HG03280 (cell line): Measurements from ENCODE around the gene DRAXIN.

ENCODE experiments used
- ATAC-seq: cut with Tn5 transposase; IDR thresholded peaks from one replicate; pipeline ENCODE4 v1.9.1; 2021; ENCODE audit warnings: mild to moderate bottlenecking, moderate library complexity; ENCODE audit not compliant: unreplicated experiment

Gene DRAXIN

GRCh38 chr1:11684070-11684469 lies 7.4 kb upstream of the DRAXIN start:
- no peak for ATAC-seq

DNA sequence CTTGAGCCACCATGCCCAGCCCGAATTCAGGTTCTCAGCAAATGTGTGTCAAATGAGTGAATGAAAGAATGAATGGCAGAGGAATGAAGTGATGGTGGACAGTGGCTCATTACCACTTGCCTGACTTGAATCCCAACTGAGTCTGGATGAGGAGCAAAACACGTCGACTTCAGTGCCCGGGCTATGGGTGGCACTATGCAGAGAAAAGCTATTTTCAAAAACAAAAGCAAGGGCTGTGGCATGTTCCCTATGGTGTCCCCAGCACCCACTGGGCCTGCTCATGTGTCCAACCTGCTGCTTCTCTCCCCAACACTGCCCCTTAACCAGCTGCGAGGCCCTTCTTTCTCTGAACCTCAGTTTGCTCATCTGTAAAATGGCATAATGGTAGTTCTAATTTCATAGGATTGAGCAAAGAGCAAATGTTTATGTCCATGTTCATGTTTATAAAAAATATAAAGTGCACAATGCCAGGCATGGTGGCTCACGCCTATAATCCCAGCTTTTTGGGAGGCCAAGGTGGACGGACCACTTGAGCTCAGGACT lies 6.2 kb upstream of the DRAXIN start:
- ATAC-seq, result no peak

- no peak for ATAC-seq
These were observed 3.0 kb upstream of the DRAXIN start for GRCh38 chr1:11688506-11688905.

DNA sequence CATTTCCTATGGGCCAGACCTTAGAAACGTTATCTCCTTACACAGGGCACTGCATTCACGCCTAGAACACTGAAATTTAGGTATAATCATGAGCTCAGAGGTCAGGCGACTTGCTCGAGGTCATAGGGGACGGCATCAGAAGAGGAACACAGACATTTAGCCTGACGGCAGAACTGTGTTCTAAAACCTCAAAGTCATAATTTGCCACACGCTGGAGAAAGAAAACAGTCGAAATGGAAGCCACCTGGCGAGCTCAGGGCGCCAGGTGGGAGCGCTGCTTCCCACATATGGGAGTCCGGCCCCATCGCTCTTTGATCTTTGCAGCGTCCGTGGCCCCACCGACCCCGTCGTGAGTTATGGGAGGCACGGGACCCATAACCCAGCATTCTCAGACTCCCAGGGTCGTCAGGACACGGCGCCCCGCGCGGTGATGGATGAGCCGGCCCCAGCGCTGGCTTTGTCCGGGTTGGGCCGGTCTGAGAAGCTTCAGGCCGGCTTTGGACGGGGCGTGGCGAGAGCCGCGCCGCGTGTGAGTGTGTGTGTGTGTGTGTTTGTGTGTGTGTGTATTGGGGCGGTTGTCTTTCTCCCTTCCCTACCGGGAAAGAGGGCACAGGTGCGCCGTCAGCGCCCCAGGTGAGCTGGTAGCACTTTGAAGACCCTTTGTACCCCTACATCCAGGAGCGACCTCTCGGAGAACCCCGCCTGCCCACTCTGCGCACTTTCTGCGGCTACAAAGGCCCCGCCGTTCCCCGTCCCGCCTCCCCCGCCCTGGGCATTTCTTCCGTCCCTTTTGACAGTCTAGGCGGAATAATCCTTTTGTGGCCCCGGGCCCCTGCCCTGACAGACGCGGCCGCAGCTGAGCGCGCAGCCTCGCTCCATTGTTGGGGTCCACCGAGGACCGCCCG lies 861 bp upstream of the DRAXIN start:
- no peak for ATAC-seq

DNA sequence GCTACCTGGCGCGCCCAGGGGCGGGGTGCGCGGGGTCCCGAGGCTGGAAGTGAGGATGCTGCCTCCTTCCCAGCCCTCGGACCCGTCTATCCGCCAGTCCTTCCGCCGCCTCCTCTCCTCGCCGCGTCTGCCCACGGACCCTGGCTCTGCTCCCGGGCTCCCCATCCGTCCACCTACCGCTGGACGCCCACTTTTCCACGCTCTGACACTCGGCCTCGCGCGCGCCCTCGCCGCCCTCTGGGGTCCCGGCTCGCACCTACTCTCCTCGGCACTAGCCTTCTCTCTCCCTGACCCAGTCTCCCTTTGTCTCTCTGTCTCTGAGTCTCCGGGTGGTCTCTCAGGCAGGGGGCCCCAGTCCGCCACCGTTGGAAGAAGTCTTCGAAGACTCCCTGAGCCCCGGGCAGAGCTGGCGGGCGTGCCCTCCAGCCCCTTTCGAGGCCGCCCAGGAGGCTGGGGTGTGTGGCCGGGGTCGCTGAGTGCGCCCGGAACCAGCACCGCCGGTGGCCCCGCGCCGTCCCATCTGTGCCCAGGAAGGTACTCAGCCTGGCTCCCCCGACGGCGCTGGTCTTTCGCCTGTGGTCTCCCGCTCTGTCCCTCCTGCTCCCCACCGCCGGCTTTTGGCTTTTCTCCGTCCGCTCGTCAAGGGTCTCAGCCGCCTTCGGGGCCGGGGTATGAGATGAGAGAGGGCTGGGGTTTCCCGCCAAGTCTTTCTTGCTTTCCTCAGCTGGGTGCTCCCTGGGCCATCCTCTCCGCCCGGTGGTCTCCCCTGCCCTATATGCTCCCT lies 610 bp downstream of the DRAXIN start:
- ATAC-seq, result no peak

DNA sequence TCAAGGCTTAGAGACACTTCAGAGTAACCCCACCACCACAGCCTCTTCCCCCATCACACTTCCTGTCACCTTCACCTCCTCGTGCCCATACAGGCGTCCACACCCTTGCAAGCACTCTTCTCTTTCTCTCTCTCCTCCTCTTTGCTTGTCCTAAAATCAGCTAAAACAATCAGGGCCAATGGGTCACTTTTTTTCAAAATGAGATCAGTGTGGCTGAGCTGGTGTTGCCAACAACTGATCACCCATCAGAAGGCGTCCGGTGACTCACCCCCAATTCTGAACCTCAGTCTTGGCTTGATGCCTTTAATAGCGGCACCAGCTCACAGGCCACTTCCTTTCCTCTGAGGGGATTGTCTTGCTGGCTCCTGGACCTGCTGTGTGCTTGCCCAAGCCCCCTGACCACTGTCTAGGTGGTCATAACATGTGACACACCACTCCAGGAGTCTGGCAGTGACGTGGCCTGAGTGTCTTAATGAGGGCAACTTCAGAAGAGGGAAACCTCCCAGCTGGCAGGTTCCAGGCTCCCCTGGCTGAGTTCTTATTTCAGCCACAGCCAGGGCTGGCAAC lies 1.6 kb downstream of the DRAXIN start:
- no peak for ATAC-seq

- no peak for ATAC-seq
These were observed 2.4 kb downstream of the DRAXIN start for GRCh38 chr1:11693917-11694316.

DNA sequence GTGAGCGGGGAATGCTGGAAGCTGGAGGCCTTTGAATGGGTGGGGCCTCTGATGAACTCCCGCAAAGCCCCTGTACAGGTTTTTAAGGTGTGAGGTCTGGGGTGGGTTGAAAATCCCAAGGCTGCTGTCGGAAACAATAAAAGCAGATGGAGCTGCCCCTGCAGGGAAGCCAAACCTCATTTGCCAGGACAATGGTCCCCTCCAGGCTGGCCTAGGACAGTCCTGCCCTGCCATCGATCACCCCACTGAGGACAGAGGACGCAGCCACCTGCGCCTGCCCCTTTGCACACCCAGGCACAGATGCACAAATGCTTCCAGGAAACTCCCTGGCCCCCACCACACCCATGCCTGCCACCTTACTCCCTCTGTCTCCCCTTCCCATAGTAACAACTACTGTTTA lies 4.4 kb downstream of the DRAXIN start:
- no peak for ATAC-seq

- no peak for ATAC-seq
These were observed 5.8 kb downstream of the DRAXIN start for GRCh38 chr1:11697188-11697892.

- ATAC-seq, result no peak
These were observed 6.3 kb downstream of the DRAXIN start for GRCh38 chr1:11697893-11698210.

GRCh38 chr1:11700601-11701467 lies 9.3 kb downstream of the DRAXIN start:
- no peak for ATAC-seq

GRCh38 chr1:11701551-11701961 lies 10.0 kb downstream of the DRAXIN start:
- ATAC-seq, result no peak

GRCh38 chr1:11701981-11702803 lies 10.7 kb downstream of the DRAXIN start:
- no peak for ATAC-seq

GRCh38 chr1:11703357-11704193 lies 12.1 kb downstream of the DRAXIN start:
- no peak for ATAC-seq

GRCh38 chr1:11704194-11704529 lies 12.7 kb downstream of the DRAXIN start:
- ATAC-seq, result no peak

GRCh38 chr1:11704691-11705475 lies 13.4 kb downstream of the DRAXIN start:
- no peak for ATAC-seq

GRCh38 chr1:11705596-11705995 lies 14.1 kb downstream of the DRAXIN start:
- no peak for ATAC-seq

DNA sequence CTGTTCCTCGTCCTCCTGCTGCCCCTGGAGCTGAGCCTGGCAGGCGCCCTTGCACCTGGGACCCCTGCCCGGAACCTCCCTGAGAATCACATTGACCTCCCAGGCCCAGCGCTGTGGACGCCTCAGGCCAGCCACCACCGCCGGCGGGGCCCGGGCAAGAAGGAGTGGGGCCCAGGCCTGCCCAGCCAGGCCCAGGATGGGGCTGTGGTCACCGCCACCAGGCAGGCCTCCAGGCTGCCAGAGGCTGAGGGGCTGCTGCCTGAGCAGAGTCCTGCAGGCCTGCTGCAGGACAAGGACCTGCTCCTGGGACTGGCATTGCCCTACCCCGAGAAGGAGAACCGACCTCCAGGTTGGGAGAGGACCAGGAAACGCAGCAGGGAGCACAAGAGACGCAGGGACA lies 14.8 kb downstream of the DRAXIN start:
- ATAC-seq, result no peak
